SK-N-MC (cell line): ENCODE results near the gene LRCH1.

Experiments
- DNase-seq: peaks from one replicate; pipeline ENCODE4 v3.0.0-alpha.2; 2011; ENCODE audit warnings: low read depth, low spot score
- H3K27ac ChIP-seq: fragments of 200-600 bp; sonication (generic); 2 replicates; pipeline ENCODE4 v1.5.1; 2016; ENCODE audit warnings: mixed run types
- H3K36me3 ChIP-seq: fragments of 200-600 bp; sonication (generic); 2 replicates; pipeline ENCODE4 v1.6.1; 2017; ENCODE audit warnings: antibody characterized with exemption, low read length, mixed read lengths; ENCODE audit not compliant: insufficient read depth
- H3K4me3 ChIP-seq: fragments of 200-600 bp; sonication (generic); 2 replicates; pipeline ENCODE4 v1.5.1; 2016
- H3K9ac ChIP-seq: fragments of 200-600 bp; sonication (generic); 2 replicates; pipeline ENCODE4 v1.8.0; 2017; ENCODE audit warnings: mixed run types, mixed read lengths; ENCODE audit not compliant: insufficient read length
- H3K9me3 ChIP-seq: fragments of 200-600 bp; sonication (generic); 2 replicates; pipeline ENCODE4 v1.6.1; 2017; ENCODE audit warnings: low read depth, mild to moderate bottlenecking, antibody characterized with exemption, low read length, moderate library complexity, mixed read lengths
- EZH2 ChIP-seq: fragments of 200-600 bp; sonication (generic); IDR thresholded peaks from one replicate; pipeline ENCODE4 v1.6.1; 2017; ENCODE audit warnings: antibody characterized with exemption
- FOXP2 ChIP-seq: optimal IDR thresholded peaks from 2 replicates; pipeline ENCODE3; 2011; ENCODE audit warnings: mild to moderate bottlenecking, moderate library complexity; ENCODE audit not compliant: insufficient read depth; ENCODE audit errors: extremely low read length, control extremely low read depth
- POLR2AphosphoS5 ChIP-seq: IDR thresholded peaks from 2 replicates; pipeline ENCODE4 v1.6.1; 2012; ENCODE audit warnings: mild to moderate bottlenecking, low read depth, low read length, borderline replicate concordance

Gene LRCH1

DNA sequence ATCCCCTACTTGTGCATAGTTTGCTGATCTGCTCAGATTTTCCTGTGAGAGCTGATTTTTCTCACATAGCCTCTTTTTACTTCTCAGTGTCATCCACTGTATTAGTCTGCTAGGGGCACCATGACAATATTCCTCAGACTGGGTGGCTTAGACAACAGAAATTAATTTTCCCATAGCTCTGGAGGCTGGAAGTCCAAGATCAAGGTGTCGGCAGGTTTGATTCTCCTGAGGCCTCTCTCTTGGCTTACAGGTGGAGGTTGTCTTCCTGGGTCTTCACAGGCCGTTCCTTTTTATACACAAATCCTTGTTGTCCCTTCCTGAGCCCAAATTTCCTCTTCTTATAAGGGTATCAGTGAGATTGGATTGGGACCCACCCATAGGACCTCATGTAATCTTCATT is 9.2 kb downstream of the LRCH1 start:
- H3K4me3 ChIP-seq, result no peak overlapping the region
- no peaks in the 10 kb centered on the region for H3K36me3 ChIP-seq
- H3K9me3 ChIP-seq, result no peaks in the 10 kb centered on the region
- H3K27ac ChIP-seq, result no peak overlapping the region
- no peak for DNase-seq
- H3K9ac ChIP-seq, result no peak overlapping the region
- TF ChIP-seq POLR2AphosphoS5, result no peak
- no peak for TF ChIP-seq EZH2
- no peak for TF ChIP-seq FOXP2

DNA sequence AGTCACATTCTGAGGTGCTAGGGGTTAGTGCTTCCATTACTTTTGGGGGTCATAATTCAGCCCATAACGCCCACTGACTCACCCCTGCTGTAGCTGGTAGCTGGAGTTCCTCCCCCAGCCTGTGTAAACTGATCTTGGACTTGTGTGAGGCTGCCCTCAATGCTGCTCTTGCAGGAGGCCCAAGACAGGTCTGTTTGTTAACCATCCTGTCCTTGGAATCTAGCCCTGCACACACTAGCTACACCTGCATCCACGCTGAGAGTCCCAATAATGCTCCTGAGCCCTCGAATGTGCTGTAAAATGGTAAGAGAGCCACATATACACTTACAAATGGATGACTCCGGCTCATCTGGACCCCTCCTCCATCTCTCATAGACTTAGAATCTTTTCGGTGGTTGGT is 9.6 kb downstream of the LRCH1 start:
- no peak overlapping the region for H3K9ac ChIP-seq
- no peaks in the 10 kb centered on the region for H3K9me3 ChIP-seq

DNA sequence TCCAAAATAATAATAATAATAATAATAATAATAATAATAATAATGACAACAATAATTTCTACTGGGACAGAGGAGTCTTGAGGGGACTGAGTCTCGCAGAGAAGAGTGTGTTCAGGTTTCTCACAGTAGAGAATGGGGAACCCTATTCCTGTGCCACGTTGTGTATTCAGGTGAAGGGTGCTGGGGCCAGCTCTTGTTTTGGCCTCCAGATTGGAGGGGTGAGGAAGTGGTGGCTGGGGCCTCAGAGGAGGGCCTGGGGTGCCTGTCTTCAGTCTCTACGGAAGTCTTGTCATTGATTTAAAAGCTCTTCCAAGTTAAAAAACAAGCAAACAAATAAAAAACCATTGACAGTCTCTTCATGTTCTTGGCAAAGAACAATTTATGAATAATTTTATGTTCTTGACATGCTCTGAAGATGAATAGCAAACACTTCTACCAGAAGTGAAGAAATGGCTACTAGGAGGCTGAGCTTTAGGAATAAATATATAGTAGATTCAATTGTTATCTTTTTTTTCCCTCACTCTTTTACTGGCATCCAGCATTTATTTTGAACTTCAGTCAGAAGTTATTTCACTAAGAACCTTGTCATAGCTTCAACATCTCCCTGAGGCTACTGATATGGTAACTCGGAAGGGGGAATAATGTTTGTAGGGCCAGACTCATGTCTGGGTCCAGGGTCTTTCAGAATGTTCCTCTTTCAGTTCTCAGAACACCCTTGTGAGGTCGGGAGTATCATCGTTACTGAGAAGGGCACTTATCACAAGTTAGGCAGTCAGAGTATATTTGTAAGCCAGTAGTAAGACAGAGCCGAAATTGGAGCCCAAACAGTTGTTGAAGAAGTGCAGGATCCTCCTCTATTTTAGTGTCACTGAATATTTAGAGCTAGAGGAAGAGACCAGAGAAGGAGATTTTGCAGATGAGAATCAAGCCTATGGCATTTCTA is 13.1 kb downstream of the LRCH1 start:
- Histone ChIP-seq H3K4me3 (no peak overlapping the region), H3K9ac (no peak overlapping the region), H3K9me3 (no peaks in the 10 kb centered on the region), H3K27ac (no peak overlapping the region), H3K36me3 (no peaks in the 10 kb centered on the region)
- no peak for DNase-seq
- TF ChIP-seq POLR2AphosphoS5 (no peak), FOXP2 (no peak), EZH2 (no peak)

More for the DNA sequence above, 9.6 kb downstream of the LRCH1 start:
- Histone ChIP-seq H3K36me3 (no peaks in the 10 kb centered on the region), H3K4me3 (no peak overlapping the region), H3K27ac (no peak overlapping the region)
- no peak for TF ChIP-seq EZH2
- TF ChIP-seq FOXP2, result no peak
- TF ChIP-seq POLR2AphosphoS5, result no peak
- DNase-seq, result no peak

DNA sequence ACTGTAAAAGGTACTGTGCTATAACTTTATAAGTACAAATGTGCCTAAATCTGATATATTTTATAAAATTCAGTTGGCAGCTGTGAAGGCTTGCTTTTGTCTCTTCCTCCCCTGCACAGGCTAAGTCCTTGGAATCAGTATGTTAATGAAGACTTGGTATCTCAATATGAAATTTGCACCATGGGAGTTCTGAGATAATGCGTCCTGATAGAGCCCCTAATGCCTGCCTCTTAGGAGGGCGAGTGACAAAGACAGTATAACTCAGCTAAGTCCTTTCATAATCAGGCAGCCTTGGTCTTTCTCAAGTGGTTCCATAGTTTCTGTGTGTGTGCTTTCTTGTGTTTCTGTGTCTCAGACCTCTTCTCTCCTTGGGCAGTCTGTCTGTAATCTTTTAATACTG is 14.7 kb downstream of the LRCH1 start:
- DNase-seq, result no peak
- no peaks in the 10 kb centered on the region for H3K36me3 ChIP-seq
- no peak overlapping the region for H3K9ac ChIP-seq
- H3K9me3 ChIP-seq, result no peaks in the 10 kb centered on the region
- TF ChIP-seq EZH2, result no peak
- no peak for TF ChIP-seq POLR2AphosphoS5
- no peak for TF ChIP-seq FOXP2
- no peak overlapping the region for H3K4me3 ChIP-seq
- no peak overlapping the region for H3K27ac ChIP-seq

DNA sequence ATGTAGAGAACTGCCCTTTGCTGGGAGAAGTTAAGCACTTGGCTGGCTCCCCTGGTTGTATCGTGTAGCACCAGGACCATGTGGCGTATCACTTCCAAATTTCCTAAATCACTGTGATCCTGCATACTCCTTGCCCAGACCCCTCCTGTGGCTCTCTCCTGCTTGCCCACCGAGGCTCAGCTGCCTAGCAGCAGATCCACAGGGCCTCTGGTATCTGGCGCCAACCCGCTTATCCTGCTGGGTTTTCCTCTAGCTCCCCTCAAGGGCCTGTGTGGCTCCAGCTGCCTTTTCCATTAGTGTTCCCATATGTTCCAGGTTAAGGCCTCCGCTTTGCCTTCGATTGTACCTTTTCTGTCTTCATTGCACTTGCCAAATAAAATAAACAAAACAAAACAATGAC is 16.5 kb downstream of the LRCH1 start:
- H3K4me3 ChIP-seq, result no peak overlapping the region
- DNase-seq, result no peak
- no peaks in the 10 kb centered on the region for H3K9me3 ChIP-seq

DNA sequence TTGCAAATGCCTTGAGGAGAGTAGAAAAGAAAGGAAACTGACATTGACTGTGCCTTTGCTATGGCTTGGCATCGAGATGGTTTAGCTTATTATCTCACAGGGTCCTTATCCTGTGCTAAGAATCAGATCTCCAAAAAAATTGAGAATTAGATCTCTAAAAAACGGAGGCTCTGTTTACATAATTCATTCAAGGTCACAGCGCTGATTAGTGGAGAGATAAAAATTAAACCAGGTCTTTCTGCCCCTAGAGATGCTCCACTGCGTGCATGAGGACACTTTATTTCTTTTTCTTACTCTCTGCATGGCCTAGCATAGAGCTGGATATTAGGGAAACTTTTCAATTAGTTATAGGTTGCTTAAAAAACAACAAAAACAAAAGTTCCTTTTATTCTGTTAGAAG is 17.3 kb downstream of the LRCH1 start:
- Histone ChIP-seq H3K36me3 (no peaks in the 10 kb centered on the region), H3K27ac (no peak overlapping the region), H3K9me3 (no peaks in the 10 kb centered on the region), H3K4me3 (no peak overlapping the region), H3K9ac (no peak overlapping the region)
- TF ChIP-seq FOXP2 (no peak), POLR2AphosphoS5 (no peak), EZH2 (no peak)
- DNase-seq, result no peak

More for the DNA sequence above, 16.5 kb downstream of the LRCH1 start:
- H3K36me3 ChIP-seq, result no peaks in the 10 kb centered on the region
- no peak overlapping the region for H3K27ac ChIP-seq
- H3K9ac ChIP-seq, result no peak overlapping the region
- no peak for TF ChIP-seq EZH2
- TF ChIP-seq FOXP2, result no peak
- no peak for TF ChIP-seq POLR2AphosphoS5

DNA sequence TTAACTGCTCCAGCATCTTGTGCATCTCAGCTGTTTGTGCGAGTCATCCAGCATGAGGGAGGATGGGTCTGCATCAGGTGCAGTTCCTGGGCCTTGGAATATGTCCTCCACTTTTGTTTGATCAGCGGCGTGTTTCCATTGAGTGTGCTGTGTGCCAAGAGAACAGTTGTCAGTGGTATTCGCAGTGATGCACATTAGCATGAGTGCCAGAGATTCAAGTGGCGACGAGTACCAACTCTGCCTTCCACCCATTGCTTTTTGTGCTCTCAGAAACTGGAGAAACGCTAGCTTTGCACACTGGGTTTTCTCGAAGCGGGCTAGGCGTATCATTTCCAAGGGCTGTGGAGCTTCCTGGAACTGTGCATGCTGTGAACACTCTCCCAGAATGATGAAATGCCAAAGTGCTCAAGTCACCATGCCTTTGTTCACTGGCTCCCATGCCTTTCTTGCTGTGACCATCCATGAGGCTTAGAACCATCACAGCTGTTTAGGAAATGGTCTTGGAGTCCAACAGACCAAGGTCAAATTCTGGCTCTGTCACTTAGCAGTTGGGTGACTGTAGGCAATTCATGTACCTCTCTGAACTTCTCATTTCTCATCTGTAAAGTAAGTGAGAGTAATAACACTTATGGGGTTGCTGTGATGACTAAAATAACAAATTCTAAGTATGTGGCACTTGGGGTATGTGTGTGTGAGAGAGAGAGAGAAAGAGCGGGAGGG is 18.4 kb downstream of the LRCH1 start:
- no peak overlapping the region for H3K27ac ChIP-seq
- DNase-seq, result no peak
- H3K4me3 ChIP-seq, result no peak overlapping the region

DNA sequence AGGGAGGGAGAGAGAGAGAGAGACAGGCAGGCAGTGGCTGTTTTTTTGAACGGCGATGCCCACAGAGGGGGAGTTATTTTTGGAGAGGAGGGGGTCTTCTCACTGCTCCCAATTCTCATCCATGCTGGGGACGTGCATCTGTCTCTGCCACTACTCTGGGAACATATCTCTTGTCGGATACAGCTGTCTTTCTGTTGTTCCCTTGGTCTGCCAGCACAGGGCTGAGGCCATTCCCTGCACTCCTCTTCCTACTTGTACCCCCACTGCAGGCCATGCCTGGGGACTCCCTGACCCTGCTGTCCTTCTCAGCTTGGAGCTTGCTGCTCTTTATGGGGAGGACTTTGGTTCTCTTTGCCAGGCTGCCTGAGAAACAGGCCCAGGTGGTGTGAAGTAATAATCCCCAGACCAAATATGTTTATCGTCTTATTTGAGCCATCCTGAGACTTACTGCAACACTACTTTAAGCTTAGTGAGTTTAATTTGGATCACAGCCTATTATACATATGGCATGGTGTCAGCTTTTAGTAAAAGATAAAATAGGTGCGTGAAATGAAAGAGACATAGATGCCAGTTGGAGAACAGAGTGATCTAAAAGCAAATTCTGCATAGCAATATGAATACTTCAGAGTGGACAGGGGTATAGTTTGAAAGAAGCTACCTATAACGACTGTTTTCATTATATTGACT is 19.1 kb downstream of the LRCH1 start:
- H3K9me3 ChIP-seq, result no peaks in the 10 kb centered on the region
- DNase-seq, result no peak
- no peak overlapping the region for H3K27ac ChIP-seq
- H3K36me3 ChIP-seq, result no peaks in the 10 kb centered on the region
- H3K9ac ChIP-seq, result no peak overlapping the region
- no peak overlapping the region for H3K4me3 ChIP-seq
- no peak for TF ChIP-seq POLR2AphosphoS5
- TF ChIP-seq EZH2, result no peak
- no peak for TF ChIP-seq FOXP2

More for the DNA sequence above, 18.4 kb downstream of the LRCH1 start:
- H3K36me3 ChIP-seq, result no peaks in the 10 kb centered on the region
- no peaks in the 10 kb centered on the region for H3K9me3 ChIP-seq
- H3K9ac ChIP-seq, result no peak overlapping the region
- TF ChIP-seq EZH2, result no peak
- no peak for TF ChIP-seq POLR2AphosphoS5
- TF ChIP-seq FOXP2, result no peak
